Muscle layer of duodenum (tissue), 2 donors: ENCODE data around the gene PEX7.
"Not testable (repeated sequence)": the region's sequence is repeated elsewhere in the genome, so short reads cannot be mapped to it uniquely, and the experiment has no call there.

Source experiments
- H3K27ac ChIP-seq: one replicate; pipeline ENCODE4 v1.7.0; 2013; ENCODE audit warnings: mild to moderate bottlenecking, low read length
- H3K27me3 ChIP-seq: one replicate; pipeline ENCODE4 v1.7.0; 2013; ENCODE audit warnings: low read depth, mild to moderate bottlenecking, control low read depth, low read length
- H3K36me3 ChIP-seq, 2 donors: one replicate each; pipeline ENCODE4 v1.7.0; 2013; ENCODE audit warnings: low read length in 2 of 2, control low read depth in 1 of 2, mild to moderate bottlenecking in 1 of 2; ENCODE audit not compliant: insufficient read depth in 2 of 2, control insufficient read depth in 1 of 2
- H3K4me1 ChIP-seq, 2 donors: one replicate each; pipeline ENCODE4 v1.7.0; 2013; ENCODE audit warnings: low read length in 2 of 2, mild to moderate bottlenecking in 2 of 2, control low read depth in 1 of 2, moderate library complexity in 1 of 2; ENCODE audit not compliant: insufficient read depth in 2 of 2, control insufficient read depth in 1 of 2
- H3K4me3 ChIP-seq, 2 donors: one replicate each; pipeline ENCODE4 v1.7.0; 2013; ENCODE audit warnings: low read length in 2 of 2, low read depth in 1 of 2, mild to moderate bottlenecking in 1 of 2
- H3K9me3 ChIP-seq, 2 donors: one replicate each; pipeline ENCODE4 v1.7.0; 2013; ENCODE audit warnings: low read length in 2 of 2, control low read depth in 1 of 2, mild to moderate bottlenecking in 1 of 2; ENCODE audit not compliant: control insufficient read depth in 1 of 2
- donor health status: healthy.

The PEX7 gene

GRCh38 chr6:136932599-136932998, 110.2 kb downstream of the PEX7 start:
- no peaks in the 10 kb centered on the region for H3K36me3 ChIP-seq
- no peak overlapping the region for H3K4me3 ChIP-seq
- no peaks in the 10 kb centered on the region for H3K27me3 ChIP-seq
- no peak overlapping the region for H3K27ac ChIP-seq
- H3K9me3 ChIP-seq, result no peaks in the 10 kb centered on the region
- no peaks in the 10 kb centered on the region for H3K4me1 ChIP-seq

GRCh38 chr6:136945072-136945471, 122.7 kb downstream of the PEX7 start:
- no peaks in the 10 kb centered on the region for H3K27me3 ChIP-seq
- no peak overlapping the region for H3K27ac ChIP-seq
- H3K36me3 ChIP-seq, result no peaks in the 10 kb centered on the region
- no peak overlapping the region for H3K4me3 ChIP-seq
- no peaks in the 10 kb centered on the region for H3K9me3 ChIP-seq
- no peaks in the 10 kb centered on the region for H3K4me1 ChIP-seq

GRCh38 chr6:136945711-136946121, 123.3 kb downstream of the PEX7 start:
- no peaks in the 10 kb centered on the region for H3K9me3 ChIP-seq
- no peaks in the 10 kb centered on the region for H3K27me3 ChIP-seq
- H3K4me3 ChIP-seq, result no peak overlapping the region
- no peaks in the 10 kb centered on the region for H3K4me1 ChIP-seq
- no peaks in the 10 kb centered on the region for H3K36me3 ChIP-seq
- no peak overlapping the region for H3K27ac ChIP-seq

- H3K9me3 ChIP-seq, result no peaks in the 10 kb centered on the region
- H3K27ac ChIP-seq, result no peak overlapping the region
- H3K27me3 ChIP-seq, result no peaks in the 10 kb centered on the region
- H3K36me3 ChIP-seq, result no peaks in the 10 kb centered on the region
- no peak overlapping the region for H3K4me3 ChIP-seq
- no peaks in the 10 kb centered on the region for H3K4me1 ChIP-seq
These were observed 124.6 kb downstream of the PEX7 start for GRCh38 chr6:136947037-136947436.

- H3K4me3 ChIP-seq, H3K27ac ChIP-seq, H3K4me1 ChIP-seq, H3K27me3 ChIP-seq, H3K36me3 ChIP-seq, H3K9me3 ChIP-seq: not testable (repeated sequence)
These were observed 127.6 kb downstream of the PEX7 start for GRCh38 chr6:136949957-136950356.

- Histone ChIP-seq H3K27me3 (no peaks in the 10 kb centered on the region), H3K27ac (no peak overlapping the region), H3K4me1 (no peaks in the 10 kb centered on the region), H3K9me3 (no peaks in the 10 kb centered on the region), H3K36me3 (no peaks in the 10 kb centered on the region), H3K4me3 (no peak overlapping the region)
These were observed 128.2 kb downstream of the PEX7 start for GRCh38 chr6:136950436-136951126.

- H3K9me3 ChIP-seq, result no peaks in the 10 kb centered on the region
- H3K27me3 ChIP-seq, result no peaks in the 10 kb centered on the region
- H3K27ac ChIP-seq, result no peak overlapping the region
- no peak overlapping the region for H3K4me3 ChIP-seq
- H3K4me1 ChIP-seq, result peaks cover 0 to 3% of the 10 kb centered on the region in 2 donors
- no peaks in the 10 kb centered on the region for H3K36me3 ChIP-seq
These were observed 130.4 kb downstream of the PEX7 start for GRCh38 chr6:136952714-136953260.

GRCh38 chr6:136955123-136955522, 132.7 kb downstream of the PEX7 start:
- Histone ChIP-seq H3K27ac (no peak overlapping the region), H3K9me3 (no peaks in the 10 kb centered on the region), H3K4me1 (peaks cover 0 to 3% of the 10 kb centered on the region in 2 donors), H3K36me3 (no peaks in the 10 kb centered on the region), H3K4me3 (no peak overlapping the region), H3K27me3 (no peaks in the 10 kb centered on the region)

- Histone ChIP-seq H3K27me3 (no peaks in the 10 kb centered on the region), H3K27ac (no peak overlapping the region)
These were observed 134.5 kb downstream of the PEX7 start for GRCh38 chr6:136956590-136957544.

GRCh38 chr6:136958168-136958567, 135.8 kb downstream of the PEX7 start:
- Histone ChIP-seq H3K27ac (no peak overlapping the region), H3K36me3 (no peaks in the 10 kb centered on the region), H3K27me3 (no peaks in the 10 kb centered on the region), H3K4me3 (no peak overlapping the region), H3K9me3 (no peaks in the 10 kb centered on the region), H3K4me1 (peaks cover 0 to 3% of the 10 kb centered on the region in 2 donors)

More at GRCh38 chr6:136956590-136957544, 134.5 kb downstream of the PEX7 start:
- Histone ChIP-seq H3K4me1 (peaks cover 0 to 3% of the 10 kb centered on the region in 2 donors), H3K9me3 (no peaks in the 10 kb centered on the region), H3K4me3 (no peak overlapping the region), H3K36me3 (no peaks in the 10 kb centered on the region)

- Histone ChIP-seq H3K9me3 (no peaks in the 10 kb centered on the region), H3K27ac (no peak overlapping the region), H3K4me1 (peaks cover 0 to 3% of the 10 kb centered on the region in 2 donors), H3K27me3 (no peaks in the 10 kb centered on the region), H3K4me3 (no peak overlapping the region), H3K36me3 (no peaks in the 10 kb centered on the region)
These were observed 137.1 kb downstream of the PEX7 start for GRCh38 chr6:136959471-136959891.
